ENCODE measurements around the gene PTPN2. TPM values are rescaled to one million over a fixed set of nuclear protein-coding genes. Genes with fewer than 3 reads are reported as not detected.
A peak's percentile ranks its signal among the peaks of the same experiment; 100 is the strongest.

PTPN2 gene
- total and polyA plus RNA-seq, 9 of the 15 experiments (the other 6 are each of a cell fraction or from before 2014, with no cell fraction given) = 36.6 to 66.4 (median 43.8) TPM

DNA sequence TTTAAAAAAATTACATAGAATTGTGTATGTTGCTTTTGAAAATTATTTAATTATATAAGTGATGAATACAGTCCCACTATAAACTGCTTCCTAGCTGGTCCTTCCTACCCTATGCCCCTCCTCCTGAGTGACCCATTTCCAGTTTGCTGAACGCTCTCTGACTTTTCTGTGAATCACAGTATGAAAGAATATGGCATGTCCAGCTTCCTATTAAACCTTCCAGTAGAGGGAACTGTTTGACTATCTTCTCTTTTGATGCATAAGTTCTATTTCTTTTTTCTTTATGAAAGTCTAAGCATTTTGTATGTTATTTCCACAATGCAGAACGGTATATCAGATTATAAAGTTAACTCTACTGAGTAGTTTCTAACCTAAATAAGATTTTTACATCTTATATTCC, 139.9 kb downstream of the PTPN2 start (continued):
- TF ChIP-seq TAF9B (IDR thresholded peaks at IDR 0.05; ENCODE audit: partially characterized antibody) (no peak), RAD21 (CRISPR knock-in tag; conservative IDR thresholded peaks at IDR 0.05 in 1 of 2, IDR thresholded peaks at IDR 0.05 in 1 of 2) (peak; percentile 74 to 89), SMC3 (conservative IDR thresholded peaks at IDR 0.05; ENCODE audit: insufficient read depth, low read depth, low read length) (peak; percentile 45), ZNF282 (CRISPR knock-in tag; IDR thresholded peaks at IDR 0.05) (no peak), TSC22D4 (tag; IDR thresholded peaks at IDR 0.05) (no peak), NCOA4 (IDR thresholded peaks at IDR 0.05; ENCODE audit: partially characterized antibody) (no peak), SMAD4 (CRISPR knock-in tag; conservative IDR thresholded peaks at IDR 0.05) (no peak), ARNT (IDR thresholded peaks at IDR 0.05) (0 out of 4 replicates have a peak, but pooled peaks of 1 of the 2 experiments have one; percentile 27), LEF1 (IDR thresholded peaks at IDR 0.05) (no peak), SRSF1 (IDR thresholded peaks at IDR 0.05; ENCODE audit: low read depth, low read length) (no peak)
- TF ChIP-seq, protein P1, sequence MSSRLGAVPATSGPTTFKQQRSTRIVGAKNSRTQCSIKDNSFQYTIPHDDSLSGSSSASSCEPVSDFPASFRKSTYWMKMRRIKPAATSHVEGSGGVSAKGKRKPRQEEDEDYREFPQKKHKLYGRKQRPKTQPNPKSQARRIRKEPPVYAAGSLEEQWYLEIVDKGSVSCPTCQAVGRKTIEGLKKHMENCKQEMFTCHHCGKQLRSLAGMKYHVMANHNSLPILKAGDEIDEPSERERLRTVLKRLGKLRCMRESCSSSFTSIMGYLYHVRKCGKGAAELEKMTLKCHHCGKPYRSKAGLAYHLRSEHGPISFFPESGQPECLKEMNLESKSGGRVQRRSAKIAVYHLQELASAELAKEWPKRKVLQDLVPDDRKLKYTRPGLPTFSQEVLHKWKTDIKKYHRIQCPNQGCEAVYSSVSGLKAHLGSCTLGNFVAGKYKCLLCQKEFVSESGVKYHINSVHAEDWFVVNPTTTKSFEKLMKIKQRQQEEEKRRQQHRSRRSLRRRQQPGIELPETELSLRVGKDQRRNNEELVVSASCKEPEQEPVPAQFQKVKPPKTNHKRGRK (tag; IDR thresholded peaks at IDR 0.05) = no peak
- TF ChIP-seq, protein P2, sequence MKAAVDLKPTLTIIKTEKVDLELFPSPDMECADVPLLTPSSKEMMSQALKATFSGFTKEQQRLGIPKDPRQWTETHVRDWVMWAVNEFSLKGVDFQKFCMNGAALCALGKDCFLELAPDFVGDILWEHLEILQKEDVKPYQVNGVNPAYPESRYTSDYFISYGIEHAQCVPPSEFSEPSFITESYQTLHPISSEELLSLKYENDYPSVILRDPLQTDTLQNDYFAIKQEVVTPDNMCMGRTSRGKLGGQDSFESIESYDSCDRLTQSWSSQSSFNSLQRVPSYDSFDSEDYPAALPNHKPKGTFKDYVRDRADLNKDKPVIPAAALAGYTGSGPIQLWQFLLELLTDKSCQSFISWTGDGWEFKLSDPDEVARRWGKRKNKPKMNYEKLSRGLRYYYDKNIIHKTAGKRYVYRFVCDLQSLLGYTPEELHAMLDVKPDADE (conservative IDR thresholded peaks at IDR 0.05; ENCODE audit: control insufficient read depth, low read depth, low read length) = no peak
- TF ChIP-seq, protein P3, sequence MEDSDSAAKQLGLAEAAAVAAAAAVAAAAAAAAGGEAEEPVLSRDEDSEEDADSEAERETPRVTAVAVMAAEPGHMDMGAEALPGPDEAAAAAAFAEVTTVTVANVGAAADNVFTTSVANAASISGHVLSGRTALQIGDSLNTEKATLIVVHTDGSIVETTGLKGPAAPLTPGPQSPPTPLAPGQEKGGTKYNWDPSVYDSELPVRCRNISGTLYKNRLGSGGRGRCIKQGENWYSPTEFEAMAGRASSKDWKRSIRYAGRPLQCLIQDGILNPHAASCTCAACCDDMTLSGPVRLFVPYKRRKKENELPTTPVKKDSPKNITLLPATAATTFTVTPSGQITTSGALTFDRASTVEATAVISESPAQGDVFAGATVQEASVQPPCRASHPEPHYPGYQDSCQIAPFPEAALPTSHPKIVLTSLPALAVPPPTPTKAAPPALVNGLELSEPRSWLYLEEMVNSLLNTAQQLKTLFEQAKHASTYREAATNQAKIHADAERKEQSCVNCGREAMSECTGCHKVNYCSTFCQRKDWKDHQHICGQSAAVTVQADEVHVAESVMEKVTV (CRISPR knock-in tag; IDR thresholded peaks at IDR 0.05) = peak; percentile 42; the same call in 1 of the 2 replicates
- TF ChIP-seq, protein P4, sequence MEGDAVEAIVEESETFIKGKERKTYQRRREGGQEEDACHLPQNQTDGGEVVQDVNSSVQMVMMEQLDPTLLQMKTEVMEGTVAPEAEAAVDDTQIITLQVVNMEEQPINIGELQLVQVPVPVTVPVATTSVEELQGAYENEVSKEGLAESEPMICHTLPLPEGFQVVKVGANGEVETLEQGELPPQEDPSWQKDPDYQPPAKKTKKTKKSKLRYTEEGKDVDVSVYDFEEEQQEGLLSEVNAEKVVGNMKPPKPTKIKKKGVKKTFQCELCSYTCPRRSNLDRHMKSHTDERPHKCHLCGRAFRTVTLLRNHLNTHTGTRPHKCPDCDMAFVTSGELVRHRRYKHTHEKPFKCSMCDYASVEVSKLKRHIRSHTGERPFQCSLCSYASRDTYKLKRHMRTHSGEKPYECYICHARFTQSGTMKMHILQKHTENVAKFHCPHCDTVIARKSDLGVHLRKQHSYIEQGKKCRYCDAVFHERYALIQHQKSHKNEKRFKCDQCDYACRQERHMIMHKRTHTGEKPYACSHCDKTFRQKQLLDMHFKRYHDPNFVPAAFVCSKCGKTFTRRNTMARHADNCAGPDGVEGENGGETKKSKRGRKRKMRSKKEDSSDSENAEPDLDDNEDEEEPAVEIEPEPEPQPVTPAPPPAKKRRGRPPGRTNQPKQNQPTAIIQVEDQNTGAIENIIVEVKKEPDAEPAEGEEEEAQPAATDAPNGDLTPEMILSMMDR (IDR thresholded peaks at IDR 0.05 in 2 of 3, conservative IDR thresholded peaks at IDR 0.05 in 1 of 3; ENCODE audit: insufficient read depth in 2 of 3, low read depth in 1 of 3, low read length in 3 of 3) = peak; percentile 44 to 82 (median 52); a peak in 4 of 6 replicates
- TF ChIP-seq, protein P5, sequence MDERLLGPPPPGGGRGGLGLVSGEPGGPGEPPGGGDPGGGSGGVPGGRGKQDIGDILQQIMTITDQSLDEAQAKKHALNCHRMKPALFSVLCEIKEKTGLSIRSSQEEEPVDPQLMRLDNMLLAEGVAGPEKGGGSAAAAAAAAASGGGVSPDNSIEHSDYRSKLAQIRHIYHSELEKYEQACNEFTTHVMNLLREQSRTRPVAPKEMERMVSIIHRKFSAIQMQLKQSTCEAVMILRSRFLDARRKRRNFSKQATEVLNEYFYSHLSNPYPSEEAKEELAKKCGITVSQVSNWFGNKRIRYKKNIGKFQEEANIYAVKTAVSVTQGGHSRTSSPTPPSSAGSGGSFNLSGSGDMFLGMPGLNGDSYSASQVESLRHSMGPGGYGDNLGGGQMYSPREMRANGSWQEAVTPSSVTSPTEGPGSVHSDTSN (CRISPR knock-in tag; IDR thresholded peaks at IDR 0.05; ENCODE audit: low read depth) = no peak
- TF ChIP-seq, protein P5 (tag; conservative IDR thresholded peaks at IDR 0.05; ENCODE audit: low read depth) = no peak

Measured in K562 (cell line).